Neural progenitor cell (in vitro differentiated cells): ENCODE measurements around the gene CSGALNACT2. TPM values are rescaled to one million over a fixed set of nuclear protein-coding genes. Genes with fewer than 3 reads are reported as not detected.

Experiments
- DNase-seq: peaks from one replicate; pipeline ENCODE4 v3.0.0-alpha.2; 2016; ENCODE audit warnings: low spot score
- H2AFZ ChIP-seq: fragments of 200-600 bp; sonication (generic); replicated peaks from 2 replicates; pipeline ENCODE4 v1.6.1; 2016; ENCODE audit warnings: antibody characterized with exemption
- H3F3A ChIP-seq: fragments of 200-600 bp; sonication (generic); 2 replicates; pipeline ENCODE4 v1.6.1; 2016; ENCODE audit warnings: antibody characterized with exemption, low read depth
- H3K27ac ChIP-seq: fragments of 200-600 bp; sonication (generic); 2 replicates; pipeline ENCODE4 v1.5.1; 2016; ENCODE audit warnings: mild to moderate bottlenecking
- H3K27me3 ChIP-seq: fragments of 200-600 bp; sonication (generic); 2 replicates; pipeline ENCODE4 v1.6.1; 2016; ENCODE audit warnings: mild to moderate bottlenecking, moderate library complexity
- H3K36me3 ChIP-seq: fragments of 200-600 bp; sonication (generic); 2 replicates; pipeline ENCODE4 v1.5.1; 2016
- H3K4me1 ChIP-seq: fragments of 200-600 bp; sonication (generic); 2 replicates; pipeline ENCODE4 v1.6.1; 2016; ENCODE audit warnings: mixed run types
- H3K4me2 ChIP-seq: fragments of 200-600 bp; sonication (generic); 2 replicates; pipeline ENCODE4 v1.6.1; 2016
- H3K4me3 ChIP-seq: fragments of 200-600 bp; sonication (generic); 2 replicates; pipeline ENCODE4 v1.5.1; 2016
- H3K79me2 ChIP-seq: fragments of 200-600 bp; sonication (generic); 2 replicates; pipeline ENCODE4 v1.6.1; 2016; ENCODE audit warnings: low read depth
- H3K9ac ChIP-seq: fragments of 200-600 bp; sonication (generic); 2 replicates; pipeline ENCODE4 v1.6.1; 2016
- H3K9me3 ChIP-seq: fragments of 200-600 bp; sonication (generic); 2 replicates; pipeline ENCODE4 v1.5.1; 2016; ENCODE audit warnings: low read depth
- H4K20me1 ChIP-seq: fragments of 200-600 bp; sonication (generic); 2 replicates; pipeline ENCODE4 v1.6.1; 2016; ENCODE audit warnings: low read depth
- H3K27ac Mint-ChIP-seq: 3 replicates; pipeline ENCODE4 v1.8.0; 2021; ENCODE audit warnings: mixed read lengths
- H3K27me3 Mint-ChIP-seq: 2 replicates; pipeline ENCODE4 v1.8.0; 2022; ENCODE audit warnings: low read depth, mild to moderate bottlenecking, inconsistent platforms, moderate library complexity, mixed read lengths; ENCODE audit not compliant: insufficient read depth
- H3K36me3 Mint-ChIP-seq: 3 replicates; pipeline ENCODE4 v1.8.0; 2021; ENCODE audit warnings: mixed read lengths
- H3K4me1 Mint-ChIP-seq: 3 replicates; pipeline ENCODE4 v1.8.0; 2021; ENCODE audit warnings: mixed read lengths
- H3K4me3 Mint-ChIP-seq: 3 replicates; pipeline ENCODE4 v1.8.0; 2021; ENCODE audit warnings: mild to moderate bottlenecking, moderate library complexity, mixed read lengths
- H3K9me3 Mint-ChIP-seq: 3 replicates; pipeline ENCODE4 v1.8.0; 2020; ENCODE audit warnings: mixed read lengths
- EZH2 ChIP-seq: fragments of 200-600 bp; sonication (generic); IDR thresholded peaks from 2 replicates; pipeline ENCODE4 v1.6.1; 2017; ENCODE audit warnings: antibody characterized with exemption, mild to moderate bottlenecking, moderate library complexity
- EZH2phosphoT487 ChIP-seq: fragments of 200-600 bp; sonication (generic); IDR thresholded peaks from 2 replicates; pipeline ENCODE4 v1.6.1; 2017; ENCODE audit warnings: antibody characterized with exemption
- total RNA-seq: library from RNA; depleted of rRNA; stranded (reverse); fragments of >200 nt; gene quantifications from 2 replicates; pipeline ENCODE4 v1.2.3, GENCODE V29; 2015; ENCODE audit warnings: low replicate concordance
- TF ChIP-seq, protein P1 (sequence below): fragments of 200-600 bp; sonication (generic); IDR thresholded peaks from 2 replicates; pipeline ENCODE4 v1.5.1; 2017; ENCODE audit warnings: antibody characterized with exemption, mild to moderate bottlenecking

CSGALNACT2 gene
- total RNA-seq, 1 donor from 2014 or later = 9.3 TPM

GRCh38 chr10:43110338-43111071 lies 27.7 kb upstream of the CSGALNACT2 start:
- Mint-ChIP-seq H3K9me3 (no peaks in the 10 kb centered on the region), H3K36me3 (no peaks in the 10 kb centered on the region), H3K27ac (no peak overlapping the region), H3K4me1 (no peaks in the 10 kb centered on the region), H3K27me3 (no peaks in the 10 kb centered on the region), H3K4me3 (no peak overlapping the region)
- no peaks in the 10 kb centered on the region for H3K27me3 ChIP-seq
- H3K27ac ChIP-seq = no peak overlapping the region
- no peaks in the 10 kb centered on the region for H4K20me1 ChIP-seq
- peak overlapping the region; percentile 20 for H2AFZ ChIP-seq
- no peaks in the 10 kb centered on the region for H3K36me3 ChIP-seq
- TF ChIP-seq EZH2 = no peak
- TF ChIP-seq, protein P1, sequence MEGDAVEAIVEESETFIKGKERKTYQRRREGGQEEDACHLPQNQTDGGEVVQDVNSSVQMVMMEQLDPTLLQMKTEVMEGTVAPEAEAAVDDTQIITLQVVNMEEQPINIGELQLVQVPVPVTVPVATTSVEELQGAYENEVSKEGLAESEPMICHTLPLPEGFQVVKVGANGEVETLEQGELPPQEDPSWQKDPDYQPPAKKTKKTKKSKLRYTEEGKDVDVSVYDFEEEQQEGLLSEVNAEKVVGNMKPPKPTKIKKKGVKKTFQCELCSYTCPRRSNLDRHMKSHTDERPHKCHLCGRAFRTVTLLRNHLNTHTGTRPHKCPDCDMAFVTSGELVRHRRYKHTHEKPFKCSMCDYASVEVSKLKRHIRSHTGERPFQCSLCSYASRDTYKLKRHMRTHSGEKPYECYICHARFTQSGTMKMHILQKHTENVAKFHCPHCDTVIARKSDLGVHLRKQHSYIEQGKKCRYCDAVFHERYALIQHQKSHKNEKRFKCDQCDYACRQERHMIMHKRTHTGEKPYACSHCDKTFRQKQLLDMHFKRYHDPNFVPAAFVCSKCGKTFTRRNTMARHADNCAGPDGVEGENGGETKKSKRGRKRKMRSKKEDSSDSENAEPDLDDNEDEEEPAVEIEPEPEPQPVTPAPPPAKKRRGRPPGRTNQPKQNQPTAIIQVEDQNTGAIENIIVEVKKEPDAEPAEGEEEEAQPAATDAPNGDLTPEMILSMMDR = no peak
- TF ChIP-seq EZH2phosphoT487 = no peak
- no peaks in the 10 kb centered on the region for H3K9me3 ChIP-seq
- no peaks in the 10 kb centered on the region for H3K79me2 ChIP-seq
- no peak overlapping the region for H3K4me2 ChIP-seq
- no peaks in the 10 kb centered on the region for H3F3A ChIP-seq
- no peak overlapping the region for H3K4me3 ChIP-seq
- DNase-seq = no peak
- H3K4me1 ChIP-seq = no peaks in the 10 kb centered on the region
- H3K9ac ChIP-seq = no peak overlapping the region

DNA sequence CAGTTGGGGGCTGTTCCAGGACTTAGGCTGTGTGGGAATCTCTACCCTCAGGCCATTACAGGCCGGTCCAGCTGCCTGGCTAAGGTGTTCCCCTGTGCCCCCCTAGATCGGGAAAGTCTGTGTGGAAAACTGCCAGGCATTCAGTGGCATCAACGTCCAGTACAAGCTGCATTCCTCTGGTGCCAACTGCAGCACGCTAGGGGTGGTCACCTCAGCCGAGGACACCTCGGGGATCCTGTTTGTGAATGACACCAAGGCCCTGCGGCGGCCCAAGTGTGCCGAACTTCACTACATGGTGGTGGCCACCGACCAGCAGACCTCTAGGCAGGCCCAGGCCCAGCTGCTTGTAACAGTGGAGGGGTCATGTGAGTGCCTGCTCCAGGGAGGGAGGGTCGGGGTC lies 27.1 kb upstream of the CSGALNACT2 start:
- H3K36me3 Mint-ChIP-seq = no peaks in the 10 kb centered on the region
- no peaks in the 10 kb centered on the region for H3K9me3 Mint-ChIP-seq
- H3K27ac Mint-ChIP-seq = no peak overlapping the region
- Histone ChIP-seq H3K4me3 (no peak overlapping the region), H3K27ac (no peak overlapping the region), H3K4me1 (no peaks in the 10 kb centered on the region), H3K36me3 (no peaks in the 10 kb centered on the region), H3K9ac (no peak overlapping the region), H3F3A (no peaks in the 10 kb centered on the region), H3K79me2 (no peaks in the 10 kb centered on the region), H3K27me3 (no peaks in the 10 kb centered on the region), H3K9me3 (no peaks in the 10 kb centered on the region), H2AFZ (no peak overlapping the region), H4K20me1 (no peaks in the 10 kb centered on the region), H3K4me2 (no peak overlapping the region)
- TF ChIP-seq EZH2 (no peak), EZH2phosphoT487 (no peak)
- TF ChIP-seq, protein P1 = no peak
- H3K27me3 Mint-ChIP-seq = no peaks in the 10 kb centered on the region
- no peaks in the 10 kb centered on the region for H3K4me1 Mint-ChIP-seq
- no peak overlapping the region for H3K4me3 Mint-ChIP-seq
- no peak for DNase-seq

DNA sequence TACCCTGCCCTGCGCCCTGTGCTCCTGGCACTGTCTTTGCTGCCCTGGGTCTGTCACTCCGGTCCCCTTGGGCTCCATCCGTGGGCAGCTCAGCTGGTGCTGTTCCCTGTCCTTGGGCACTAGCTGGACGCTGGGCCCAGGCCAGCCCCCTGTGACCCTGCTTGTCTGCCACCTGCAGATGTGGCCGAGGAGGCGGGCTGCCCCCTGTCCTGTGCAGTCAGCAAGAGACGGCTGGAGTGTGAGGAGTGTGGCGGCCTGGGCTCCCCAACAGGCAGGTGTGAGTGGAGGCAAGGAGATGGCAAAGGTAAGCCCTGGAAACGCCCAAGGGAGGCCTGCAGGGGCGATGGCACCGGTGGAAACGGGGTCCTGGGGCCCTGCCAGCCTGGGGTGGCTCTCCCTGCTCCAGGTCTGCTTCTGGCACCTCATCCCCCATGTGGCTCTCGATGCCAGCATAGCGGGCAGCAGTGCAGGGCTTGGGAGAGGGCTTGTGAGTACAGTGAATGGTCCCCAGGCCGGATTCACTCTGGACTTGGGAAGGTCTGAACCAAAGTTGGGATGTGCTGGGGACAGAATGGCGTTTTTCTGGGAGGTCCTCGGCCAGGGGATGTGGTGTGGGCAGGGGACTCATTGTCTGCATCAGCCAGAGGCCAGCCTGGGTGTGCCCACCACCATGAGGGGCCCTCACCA lies 26.2 kb upstream of the CSGALNACT2 start:
- H2AFZ ChIP-seq = no peak overlapping the region
- TF ChIP-seq EZH2phosphoT487 = no peak
- TF ChIP-seq, protein P1 = no peak
- TF ChIP-seq EZH2 = no peak
- no peaks in the 10 kb centered on the region for H3K36me3 ChIP-seq
- H3K9ac ChIP-seq = no peak overlapping the region
- H3K27me3 Mint-ChIP-seq = no peaks in the 10 kb centered on the region
- no peak overlapping the region for H3K4me2 ChIP-seq
- H3K9me3 Mint-ChIP-seq = no peaks in the 10 kb centered on the region
- no peaks in the 10 kb centered on the region for H4K20me1 ChIP-seq
- H3K4me3 Mint-ChIP-seq = no peak overlapping the region
- no peak overlapping the region for H3K27ac Mint-ChIP-seq
- no peaks in the 10 kb centered on the region for H3K79me2 ChIP-seq
- no peaks in the 10 kb centered on the region for H3K4me1 ChIP-seq
- H3K9me3 ChIP-seq = no peaks in the 10 kb centered on the region
- no peak for DNase-seq
- H3K4me1 Mint-ChIP-seq = no peaks in the 10 kb centered on the region
- no peaks in the 10 kb centered on the region for H3F3A ChIP-seq
- H3K4me3 ChIP-seq = no peak overlapping the region
- H3K36me3 Mint-ChIP-seq = no peaks in the 10 kb centered on the region
- H3K27ac ChIP-seq = no peak overlapping the region
- H3K27me3 ChIP-seq = no peaks in the 10 kb centered on the region
